DLD1 (cell line): ENCODE data around the gene MUC6.

Experiments used
- in situ Hi-C: cut with HindIII; loops from 2 replicates; pipeline ENCODE4 v1.10.0; 2017; ENCODE audit warnings: low sequenced_read_pairs

MUC6 gene

GRCh38 chr11:1010551-1011319, 25.8 kb downstream of the MUC6 start:
- in situ Hi-C loops: no loop called here

GRCh38 chr11:1009991-1010390, 26.5 kb downstream of the MUC6 start:
- in situ Hi-C loops: no loop called here

- in situ Hi-C loops: no loop called here
Observed at GRCh38 chr11:1009371-1009770, 27.1 kb downstream of the MUC6 start.

GRCh38 chr11:1008803-1009145, 27.7 kb downstream of the MUC6 start:
- in situ Hi-C loops: no loop called here

- in situ Hi-C loops: no loop called here
Observed at GRCh38 chr11:1008001-1008802, 28.3 kb downstream of the MUC6 start.

GRCh38 chr11:1007279-1007678, 29.2 kb downstream of the MUC6 start:
- in situ Hi-C loops: no loop called here

GRCh38 chr11:1006762-1007161, 29.8 kb downstream of the MUC6 start:
- in situ Hi-C loops: no loop called here

GRCh38 chr11:1005928-1006327, 30.6 kb downstream of the MUC6 start:
- in situ Hi-C loops: no loop called here

GRCh38 chr11:1003159-1003558, 33.4 kb downstream of the MUC6 start:
- in situ Hi-C loops: no loop called here

GRCh38 chr11:1002406-1002984, 34.0 kb downstream of the MUC6 start:
- in situ Hi-C loops: no loop called here

- in situ Hi-C loops: no loop called here
Observed at GRCh38 chr11:1001617-1002405, 34.7 kb downstream of the MUC6 start.

GRCh38 chr11:1000357-1001278, 35.9 kb downstream of the MUC6 start:
- in situ Hi-C loops: no loop called here

- in situ Hi-C loops: no loop called here
Observed at GRCh38 chr11:999009-999408, 37.5 kb downstream of the MUC6 start.

GRCh38 chr11:997907-998306, 38.6 kb downstream of the MUC6 start:
- in situ Hi-C loops: no loop called here

- in situ Hi-C loops: no loop called here
Observed at GRCh38 chr11:996681-997080, 39.8 kb downstream of the MUC6 start.

GRCh38 chr11:995752-996420, 40.6 kb downstream of the MUC6 start:
- in situ Hi-C loops: no loop called here

GRCh38 chr11:995044-995751, 41.3 kb downstream of the MUC6 start:
- in situ Hi-C loops: no loop called here

GRCh38 chr11:993632-994167, 42.8 kb downstream of the MUC6 start:
- in situ Hi-C loops: no loop called here

- in situ Hi-C loops: no loop called here
Observed at GRCh38 chr11:992577-992976, 43.9 kb downstream of the MUC6 start.
